IPS DF 6.9 (cell line): ENCODE measurements around the gene CIROP.

ENCODE experiments used
- DNase-seq: peaks from one replicate; pipeline ENCODE4 v3.0.0-alpha.2; 2013; ENCODE audit warnings: low read depth, low spot score
- H3K27ac ChIP-seq: one replicate; pipeline ENCODE4 v1.5.1; 2013; ENCODE audit warnings: low read length, control low read depth
- H3K27me3 ChIP-seq: 2 replicates; pipeline ENCODE4 v1.6.1; 2013; ENCODE audit warnings: mild to moderate bottlenecking, low read length; ENCODE audit not compliant: control insufficient read depth, insufficient read depth
- H3K36me3 ChIP-seq: 2 replicates; pipeline ENCODE4 v1.6.1; 2013; ENCODE audit warnings: low read length; ENCODE audit not compliant: control insufficient read depth, insufficient read depth
- H3K4me1 ChIP-seq: 2 replicates; pipeline ENCODE4 v1.6.1; 2013; ENCODE audit warnings: low read length; ENCODE audit not compliant: control insufficient read depth, insufficient read depth
- H3K4me3 ChIP-seq: 2 replicates; pipeline ENCODE4 v1.5.1; 2013; ENCODE audit warnings: mild to moderate bottlenecking, low read length
- H3K9me3 ChIP-seq: 2 replicates; pipeline ENCODE4 v1.6.1; 2013; ENCODE audit warnings: low read length, inconsistent platforms; ENCODE audit not compliant: control insufficient read depth, insufficient read depth
- WGBS: extraction: QIAGEN DNeasy Blood & Tissue Kit; methylation state at CpG from one replicate; pipeline ENCODE4 v1.1.7; 2013; ENCODE audit warnings: mixed read lengths, missing lambda C conversion rate; ENCODE audit not compliant: insufficient read length, insufficient coverage; 5-methylcytosine and 5-hydroxymethylcytosine counted together

The CIROP gene

DNA sequence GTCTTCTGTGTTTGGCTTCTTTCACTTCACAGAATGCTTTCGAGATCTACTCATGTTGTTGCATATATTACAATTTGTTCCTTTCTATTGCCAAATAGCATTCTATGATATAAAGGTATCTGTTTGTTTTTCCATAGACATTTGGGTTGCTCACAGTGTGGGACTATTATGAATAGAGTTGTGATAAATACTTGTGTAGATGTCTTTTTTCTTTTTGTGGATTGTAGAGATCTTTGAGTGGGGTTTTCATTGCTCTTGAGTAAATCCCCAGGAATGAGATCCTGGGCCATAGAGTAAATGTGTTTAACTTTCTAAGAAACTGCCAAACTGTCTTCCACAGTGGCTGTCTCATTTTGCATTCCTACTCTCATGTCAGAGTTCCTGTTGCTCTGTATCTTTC, 39.1 kb upstream of the CIROP start:
- no peak overlapping the region for H3K27ac ChIP-seq
- DNase-seq, result no peak
- no peaks in the 10 kb centered on the region for H3K4me1 ChIP-seq
- no CpG with 5 or more reads among the region's 1 CpG for WGBS
- no peak overlapping the region for H3K4me3 ChIP-seq
- peaks cover 13% of the 10 kb centered on the region for H3K36me3 ChIP-seq
- no peaks in the 10 kb centered on the region; the same call in 1 of the 2 replicates for H3K27me3 ChIP-seq
- H3K9me3 ChIP-seq, result no peaks in the 10 kb centered on the region

- no peaks in the 10 kb centered on the region for H3K9me3 ChIP-seq
- H3K4me3 ChIP-seq, result no peak overlapping the region
- no peaks in the 10 kb centered on the region; the same call in 1 of the 2 replicates for H3K27me3 ChIP-seq
- no peak for DNase-seq
- no CpG with 5 or more reads among the region's 4 CpGs for WGBS
- peaks cover 15% of the 10 kb centered on the region for H3K36me3 ChIP-seq
- H3K4me1 ChIP-seq, result no peaks in the 10 kb centered on the region
- H3K27ac ChIP-seq, result no peak overlapping the region
Observed at GRCh38 chr14:23142826-23143225, 38.0 kb upstream of the CIROP start.

- peaks cover 21% of the 10 kb centered on the region for H3K36me3 ChIP-seq
- WGBS, result no CpG with 5 or more reads among the region's 7 CpGs
- no peaks in the 10 kb centered on the region; the same call in 1 of the 2 replicates for H3K27me3 ChIP-seq
- H3K4me3 ChIP-seq, result no peak overlapping the region
- no peak for DNase-seq
- H3K9me3 ChIP-seq, result no peaks in the 10 kb centered on the region
- no peak overlapping the region for H3K27ac ChIP-seq
- no peaks in the 10 kb centered on the region for H3K4me1 ChIP-seq
Observed at GRCh38 chr14:23141706-23142444, 37.1 kb upstream of the CIROP start.

GRCh38 chr14:23140371-23140770, 35.6 kb upstream of the CIROP start:
- no peaks in the 10 kb centered on the region for H3K9me3 ChIP-seq
- no peaks in the 10 kb centered on the region for H3K4me1 ChIP-seq
- no peak for DNase-seq
- H3K4me3 ChIP-seq, result no peak overlapping the region
- no CpG with 5 or more reads among the region's 6 CpGs for WGBS
- H3K27ac ChIP-seq, result no peak overlapping the region
- no peaks in the 10 kb centered on the region; the same call in 1 of the 2 replicates for H3K27me3 ChIP-seq
- H3K36me3 ChIP-seq, result peaks cover 27% of the 10 kb centered on the region

GRCh38 chr14:23139874-23140273, 35.1 kb upstream of the CIROP start:
- Histone ChIP-seq H3K27ac (no peak overlapping the region), H3K4me3 (no peak overlapping the region), H3K36me3 (peaks cover 27% of the 10 kb centered on the region), H3K9me3 (no peaks in the 10 kb centered on the region), H3K4me1 (no peaks in the 10 kb centered on the region), H3K27me3 (no peaks in the 10 kb centered on the region; the same call in 1 of the 2 replicates)
- no peak for DNase-seq
- WGBS, result no CpG with 5 or more reads among the region's 2 CpGs

- no peaks in the 10 kb centered on the region for H3K4me1 ChIP-seq
- no peak overlapping the region for H3K27ac ChIP-seq
- H3K27me3 ChIP-seq, result no peaks in the 10 kb centered on the region; the same call in 1 of the 2 replicates
- H3K9me3 ChIP-seq, result no peaks in the 10 kb centered on the region
- DNase-seq, result no peak
- H3K36me3 ChIP-seq, result peaks cover 27% of the 10 kb centered on the region
- H3K4me3 ChIP-seq, result no peak overlapping the region
- no CpG with 5 or more reads among the region's 6 CpGs for WGBS
Observed at GRCh38 chr14:23137813-23138535, 33.2 kb upstream of the CIROP start.

DNA sequence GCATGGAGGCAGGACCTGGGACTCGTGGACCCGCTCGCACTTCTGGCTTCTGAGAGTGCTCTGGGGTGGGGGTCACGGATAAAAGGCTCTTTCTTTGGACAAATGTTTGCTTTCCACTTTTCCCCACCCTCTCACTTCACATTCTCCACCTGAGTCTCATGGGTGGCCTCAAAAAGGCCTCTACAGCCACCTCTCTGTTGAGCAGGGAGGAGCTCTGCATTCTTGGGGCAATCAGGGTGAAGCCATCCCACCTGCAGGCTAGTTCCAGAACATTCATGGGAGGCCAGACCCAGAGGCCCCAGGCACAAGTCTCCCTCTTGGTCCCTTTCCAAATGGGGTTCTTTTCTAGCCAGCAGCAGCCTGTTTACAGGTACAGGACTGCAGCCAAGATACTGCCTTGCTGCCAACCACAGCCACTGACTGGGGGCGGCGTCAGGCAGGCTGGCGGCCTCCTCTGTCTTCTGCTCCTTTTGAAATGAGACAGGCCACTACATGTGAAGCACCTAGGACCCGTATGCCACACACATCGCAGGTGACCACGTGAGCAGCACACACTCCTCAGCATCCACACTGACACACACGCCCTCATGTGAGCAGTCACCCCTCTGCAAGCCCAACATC, 32.5 kb upstream of the CIROP start:
- Histone ChIP-seq H3K36me3 (peaks cover 27% of the 10 kb centered on the region), H3K27me3 (no peaks in the 10 kb centered on the region; the same call in 1 of the 2 replicates), H3K4me1 (no peaks in the 10 kb centered on the region), H3K4me3 (no peak overlapping the region), H3K27ac (no peak overlapping the region), H3K9me3 (no peaks in the 10 kb centered on the region)
- no CpG with 5 or more reads among the region's 11 CpGs for WGBS
- no peak for DNase-seq

DNA sequence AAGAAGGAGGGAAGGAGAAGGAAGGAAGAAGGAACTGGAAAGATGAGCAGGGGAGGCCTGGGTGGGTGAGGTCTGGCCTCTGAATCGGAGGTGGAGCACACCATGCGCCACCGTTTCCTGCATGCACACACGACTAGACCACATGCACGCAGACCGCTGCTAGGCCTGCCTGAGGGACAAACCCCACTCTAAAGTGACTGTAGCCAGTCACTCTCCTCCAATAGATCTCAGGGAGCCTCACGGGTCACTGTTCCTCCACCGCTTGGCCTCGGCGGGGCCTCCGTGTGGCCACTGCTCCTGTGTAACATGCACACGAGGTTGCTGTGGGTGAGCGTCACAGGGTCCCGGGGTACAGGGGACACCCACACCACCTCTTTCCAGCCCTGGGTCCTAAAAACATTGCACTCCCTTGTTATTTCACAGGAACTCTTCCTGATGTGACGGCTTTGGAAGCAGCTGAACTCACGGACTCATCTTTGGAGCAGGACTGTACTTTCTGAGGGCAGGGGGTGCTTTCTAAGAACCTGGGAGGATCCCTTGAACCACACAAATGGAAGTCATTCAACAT, 31.9 kb upstream of the CIROP start:
- no peaks in the 10 kb centered on the region for H3K4me1 ChIP-seq
- H3K27ac ChIP-seq, result no peak overlapping the region
- WGBS, result no CpG with 5 or more reads among the region's 16 CpGs
- no peak overlapping the region for H3K4me3 ChIP-seq
- H3K36me3 ChIP-seq, result peaks cover 27% of the 10 kb centered on the region
- H3K27me3 ChIP-seq, result no peaks in the 10 kb centered on the region; the same call in 1 of the 2 replicates
- no peaks in the 10 kb centered on the region for H3K9me3 ChIP-seq
- DNase-seq, result no peak

DNA sequence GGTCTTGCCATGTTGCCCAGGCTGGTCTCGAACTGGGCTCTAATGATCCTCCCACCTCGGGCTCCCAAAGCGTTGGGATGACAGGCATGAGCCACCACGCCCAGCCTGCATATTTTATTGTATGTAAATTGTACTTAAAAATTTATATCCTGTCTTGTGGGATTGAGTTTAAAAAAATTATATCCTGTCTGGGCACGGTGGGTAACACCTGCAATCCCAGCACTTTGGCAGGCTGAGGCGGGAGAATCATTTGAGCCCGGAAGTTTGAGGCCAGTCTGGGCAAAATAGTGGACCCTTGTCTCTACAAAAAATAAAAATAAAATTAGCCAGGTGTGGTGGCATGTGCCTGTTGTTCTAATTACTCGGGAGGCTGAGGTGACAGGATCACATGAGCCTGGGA, 28.2 kb upstream of the CIROP start:
- no CpG with 5 or more reads among the region's 8 CpGs for WGBS
- H3K4me1 ChIP-seq, result no peaks in the 10 kb centered on the region
- no peak for DNase-seq
- H3K4me3 ChIP-seq, result no peak overlapping the region
- H3K27ac ChIP-seq, result no peak overlapping the region
- H3K9me3 ChIP-seq, result no peaks in the 10 kb centered on the region
- H3K36me3 ChIP-seq, result peaks cover 23% of the 10 kb centered on the region
- H3K27me3 ChIP-seq, result no peaks in the 10 kb centered on the region

GRCh38 chr14:23131482-23131881, 26.7 kb upstream of the CIROP start:
- no CpG with 5 or more reads among the region's 5 CpGs for WGBS
- H3K4me3 ChIP-seq, result no peak overlapping the region
- no peaks in the 10 kb centered on the region for H3K4me1 ChIP-seq
- H3K9me3 ChIP-seq, result no peaks in the 10 kb centered on the region
- H3K27ac ChIP-seq, result no peak overlapping the region
- peaks cover 22% of the 10 kb centered on the region for H3K36me3 ChIP-seq
- DNase-seq, result no peak
- H3K27me3 ChIP-seq, result no peaks in the 10 kb centered on the region
